MG63 (cell line): ENCODE results near the gene RWDD4. TPM values are rescaled to one million over a fixed set of nuclear protein-coding genes. Genes with fewer than 3 reads are reported as not detected.
A peak's percentile ranks its signal among the peaks of the same experiment; 100 is the strongest.
"Not testable (repeated sequence)": the region's sequence is repeated elsewhere in the genome, so short reads cannot be mapped to it uniquely, and the experiment has no call there.

ENCODE experiments used
- DNase-seq: peaks from one replicate; pipeline ENCODE4 v3.0.0-alpha.2; 2020
- H3K27me3 ChIP-seq: fragments of 250-450 bp; sonication (Bioruptor Pico); 2 replicates; pipeline ENCODE4 v1.5.1; 2020; ENCODE audit warnings: mild to moderate bottlenecking, moderate library complexity
- H3K36me3 ChIP-seq: fragments of 250-450 bp; sonication (Bioruptor Pico); 2 replicates; pipeline ENCODE4 v1.5.1; 2020; ENCODE audit warnings: mild to moderate bottlenecking, moderate library complexity
- H3K4me3 ChIP-seq: fragments of 250-450 bp; sonication (Bioruptor Pico); 2 replicates; pipeline ENCODE4 v1.5.1; 2020; ENCODE audit warnings: mild to moderate bottlenecking, moderate library complexity
- H3K9me3 ChIP-seq: fragments of 250-450 bp; sonication (Bioruptor Pico); 2 replicates; pipeline ENCODE4 v1.5.1; 2020; ENCODE audit warnings: mild to moderate bottlenecking, moderate library complexity
- total RNA-seq: library from RNA; depleted of rRNA; stranded (reverse); fragments of >200 nt; shearing (Covaris generic); gene quantifications from 2 replicates; pipeline ENCODE4 v1.2.3, GENCODE V29; 2014; ENCODE audit warnings: low replicate concordance

The RWDD4 gene
- total RNA-seq, 1 experiment from 2014 or later: 38.5 TPM

DNA sequence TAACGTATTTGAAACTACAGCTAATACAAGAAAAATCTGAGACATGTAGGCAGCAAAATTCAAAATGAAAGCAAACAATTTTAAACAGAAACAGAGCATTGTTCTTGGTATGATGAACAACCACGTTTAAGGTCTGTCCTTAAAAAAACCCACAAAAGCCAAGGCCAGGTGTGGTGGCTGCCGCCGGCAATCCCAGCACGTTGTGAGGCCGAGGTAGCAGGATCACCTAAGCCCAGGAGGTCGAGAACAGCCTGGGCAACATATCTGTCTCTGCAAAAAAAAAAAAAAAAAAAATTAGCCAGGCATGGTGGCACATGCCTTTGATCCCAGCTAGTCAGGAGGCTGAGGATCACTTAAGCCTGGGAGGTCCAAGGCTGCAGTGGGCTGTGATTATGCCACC is 13.7 kb downstream of the RWDD4 start:
- no peaks in the 10 kb centered on the region for H3K9me3 ChIP-seq
- H3K4me3 ChIP-seq: no peak overlapping the region
- H3K36me3 ChIP-seq: peaks cover 62% of the 10 kb centered on the region
- no peaks in the 10 kb centered on the region for H3K27me3 ChIP-seq
- DNase-seq: no peak

DNA sequence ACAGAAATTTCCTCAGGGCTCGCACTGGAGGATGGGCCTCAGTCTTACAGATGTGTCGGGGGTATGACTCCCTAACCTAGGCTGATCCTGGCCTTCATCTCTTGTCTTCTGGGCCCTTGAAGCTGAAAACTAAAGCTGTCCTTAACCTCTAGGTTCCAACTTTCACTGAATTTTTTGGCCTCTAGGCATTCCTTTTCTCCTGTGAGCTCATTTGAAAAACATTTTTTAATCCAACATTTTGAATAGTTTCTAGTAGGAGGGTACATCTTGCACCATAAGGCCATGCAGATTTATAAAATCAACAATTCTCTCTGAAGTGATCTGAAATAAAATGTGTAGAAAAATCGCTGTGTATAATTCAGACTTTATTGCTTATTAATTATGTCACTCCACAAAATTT is 19.7 kb downstream of the RWDD4 start:
- H3K4me3 ChIP-seq: no peak overlapping the region
- H3K36me3 ChIP-seq: peaks cover 17% of the 10 kb centered on the region
- DNase-seq: peak; percentile 20
- H3K9me3 ChIP-seq: no peaks in the 10 kb centered on the region
- H3K27me3 ChIP-seq: no peaks in the 10 kb centered on the region

DNA sequence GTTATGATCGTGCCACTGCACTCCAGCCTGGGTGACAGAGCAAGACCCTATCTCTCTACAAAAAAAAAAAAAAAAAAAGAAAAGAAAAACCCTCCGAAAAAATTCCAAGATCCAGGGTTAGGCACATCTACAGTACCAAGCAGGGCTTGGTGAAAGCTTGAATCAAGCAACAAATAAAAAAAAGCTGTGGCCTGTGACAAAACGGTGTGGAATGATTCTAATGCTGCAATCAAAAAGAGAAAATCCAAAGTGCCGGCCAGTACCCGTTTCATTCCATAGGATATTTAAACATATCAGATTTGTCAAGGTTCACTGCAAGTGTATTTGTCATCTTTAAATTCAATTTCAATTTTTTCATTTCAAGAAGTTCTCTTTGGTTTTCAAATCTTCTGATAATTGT is 20.5 kb downstream of the RWDD4 start:
- Histone ChIP-seq H3K27me3 (no peaks in the 10 kb centered on the region), H3K4me3 (no peak overlapping the region), H3K36me3 (peaks cover 10% of the 10 kb centered on the region), H3K9me3 (no peaks in the 10 kb centered on the region)
- DNase-seq: peak; percentile 45

DNA sequence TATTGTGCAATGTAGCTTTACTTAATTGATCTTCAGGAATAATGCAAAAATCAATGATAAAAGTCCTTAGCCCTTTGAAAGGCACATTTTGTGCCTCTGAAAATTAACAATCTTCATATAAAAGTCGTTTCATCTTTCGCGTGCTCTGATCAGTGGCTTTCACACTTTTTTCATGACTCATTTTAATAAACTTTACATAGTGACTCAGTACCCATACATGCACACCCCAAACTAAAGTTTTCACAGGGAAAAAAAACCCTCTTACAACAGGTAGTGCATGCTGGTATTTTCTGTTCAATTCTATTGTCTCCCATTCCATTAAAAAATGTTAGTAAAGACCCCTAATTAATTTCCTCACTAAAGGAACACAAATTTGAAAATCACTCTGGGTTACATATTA is 21.5 kb downstream of the RWDD4 start:
- no peaks in the 10 kb centered on the region for H3K9me3 ChIP-seq
- H3K36me3 ChIP-seq: peaks cover 7% of the 10 kb centered on the region
- no peaks in the 10 kb centered on the region for H3K27me3 ChIP-seq
- DNase-seq: no peak
- H3K4me3 ChIP-seq: no peak overlapping the region

DNA sequence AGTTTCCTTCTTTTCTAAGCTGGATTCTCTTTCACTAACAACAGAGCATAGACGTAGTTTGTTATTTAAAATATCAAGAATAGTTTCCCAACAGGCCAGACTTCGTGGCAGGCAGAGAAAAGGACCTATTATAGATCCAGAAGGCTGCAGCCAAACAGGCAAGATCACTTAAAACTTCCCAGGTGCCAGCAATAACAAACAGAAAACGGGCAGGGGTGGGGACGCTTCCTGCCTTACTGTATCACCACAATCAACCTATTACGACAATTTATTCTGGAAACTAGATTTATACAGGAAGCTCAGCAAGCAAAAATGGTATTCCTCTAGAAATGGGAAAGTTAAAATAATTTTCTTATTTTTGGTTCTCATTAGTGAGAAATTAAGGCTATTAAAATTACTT is 22.1 kb downstream of the RWDD4 start:
- no peak overlapping the region for H3K4me3 ChIP-seq
- no peaks in the 10 kb centered on the region for H3K27me3 ChIP-seq
- peaks cover 4% of the 10 kb centered on the region for H3K36me3 ChIP-seq
- no peaks in the 10 kb centered on the region for H3K9me3 ChIP-seq
- DNase-seq: peak; percentile 85

DNA sequence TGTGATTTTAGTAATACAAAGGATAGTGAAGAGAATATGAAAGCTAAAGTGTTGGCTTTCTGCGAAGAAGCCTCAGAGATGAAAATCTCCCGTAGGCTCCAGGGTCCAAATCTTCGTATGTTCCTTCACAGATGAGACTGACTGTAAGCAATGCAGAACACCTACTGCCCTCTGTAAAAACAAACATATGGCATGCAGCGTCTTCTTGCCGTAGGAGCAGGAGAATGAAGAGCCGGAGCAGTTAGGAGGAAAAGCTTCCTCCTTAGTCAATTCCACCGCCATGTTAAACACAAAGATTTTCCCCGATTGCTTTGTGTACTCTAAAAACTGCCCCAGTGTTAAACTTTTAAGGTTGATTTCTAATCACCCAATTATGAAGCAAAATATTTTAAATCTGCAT is 22.5 kb downstream of the RWDD4 start:
- peaks cover 3% of the 10 kb centered on the region for H3K36me3 ChIP-seq
- no peak overlapping the region for H3K4me3 ChIP-seq
- DNase-seq: no peak

DNA sequence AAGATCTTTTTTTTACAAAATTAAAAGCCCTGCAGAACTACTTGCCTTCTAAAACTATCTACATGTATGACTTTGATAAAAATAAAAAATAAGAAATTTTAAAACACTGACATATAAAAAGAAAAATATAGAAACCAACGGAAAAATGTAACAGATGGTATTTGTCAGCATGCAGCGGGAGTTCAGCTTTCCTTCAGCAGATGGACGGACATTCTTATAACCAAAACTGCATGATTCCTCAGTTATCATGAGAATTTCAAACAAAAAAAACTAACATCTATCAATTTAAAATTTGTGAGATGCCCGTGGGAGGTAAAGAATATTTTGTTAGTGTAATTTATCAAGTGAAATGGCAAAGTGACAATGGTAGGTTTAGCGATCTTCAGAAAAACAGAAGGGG is 23.2 kb downstream of the RWDD4 start:
- no peaks in the 10 kb centered on the region for H3K27me3 ChIP-seq
- no peak overlapping the region for H3K4me3 ChIP-seq
- DNase-seq: no peak
- H3K9me3 ChIP-seq: no peaks in the 10 kb centered on the region
- no peaks in the 10 kb centered on the region for H3K36me3 ChIP-seq

More for the DNA sequence above, 22.5 kb downstream of the RWDD4 start:
- Histone ChIP-seq H3K9me3 (no peaks in the 10 kb centered on the region), H3K27me3 (no peaks in the 10 kb centered on the region)

DNA sequence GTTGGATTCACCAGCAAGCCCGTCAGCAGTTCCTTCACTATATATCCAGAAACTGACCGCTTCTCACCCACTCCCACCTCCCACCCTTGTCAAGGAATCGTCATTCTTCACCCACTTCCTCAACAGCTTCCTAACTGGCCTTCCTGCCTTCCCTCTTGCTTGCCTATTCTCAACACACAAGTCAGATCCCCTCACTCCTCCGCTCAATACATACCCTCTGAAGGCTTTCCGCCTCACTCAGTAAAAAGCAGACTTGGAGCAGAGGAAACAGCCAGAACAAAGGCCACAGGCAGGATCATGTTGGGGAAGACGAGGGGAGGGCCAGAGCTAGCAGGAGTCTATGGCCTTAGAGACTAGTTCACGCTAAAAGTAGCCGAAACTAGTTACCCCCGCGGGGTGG is 23.7 kb downstream of the RWDD4 start:
- Histone ChIP-seq H3K9me3 (no peaks in the 10 kb centered on the region), H3K27me3 (no peaks in the 10 kb centered on the region), H3K36me3 (no peaks in the 10 kb centered on the region), H3K4me3 (no peak overlapping the region)
- DNase-seq: no peak

DNA sequence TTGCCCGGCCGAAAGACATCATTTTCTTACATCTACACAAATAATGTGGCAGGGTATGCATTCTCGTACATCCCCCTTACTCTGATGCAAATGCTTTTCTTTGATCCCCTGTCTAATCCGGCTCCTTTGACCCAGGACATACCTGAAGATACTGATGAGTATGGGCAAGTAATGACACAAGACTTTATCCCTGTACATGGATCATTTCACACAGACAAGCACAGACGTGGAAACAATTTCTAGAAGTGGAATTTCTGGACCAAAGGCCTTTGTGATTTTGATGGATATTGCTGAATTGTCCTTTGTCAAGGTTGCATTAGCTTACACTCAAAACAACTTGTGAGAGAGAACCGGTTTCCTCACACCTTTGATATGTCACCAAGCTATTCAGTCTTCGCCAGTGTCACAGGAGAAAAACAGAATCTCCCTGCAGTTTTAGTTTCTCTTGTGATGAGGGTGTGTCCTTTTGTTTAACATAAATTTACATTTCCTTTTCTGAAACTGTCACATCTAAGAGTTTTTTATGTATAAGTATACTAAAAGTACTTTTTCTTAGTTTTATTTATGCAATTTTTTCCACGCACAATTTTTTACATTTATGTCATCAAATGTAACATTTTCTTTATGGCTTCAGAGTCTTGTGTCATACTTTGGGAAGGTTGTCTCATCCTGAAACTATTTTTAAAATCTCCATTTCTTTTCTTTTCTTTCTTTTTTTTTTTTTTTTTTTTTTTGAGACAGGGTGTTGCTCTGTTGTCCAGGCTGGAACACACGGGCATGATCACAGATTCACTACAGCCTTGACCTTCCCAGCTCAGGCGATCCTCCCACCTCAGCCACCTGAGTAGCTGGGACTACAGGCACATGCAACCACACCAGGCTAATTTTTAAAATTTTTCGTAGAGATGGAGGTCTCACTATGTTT is 25.2 kb downstream of the RWDD4 start:
- DNase-seq: no peak
- H3K9me3 ChIP-seq: no peaks in the 10 kb centered on the region
- no peak overlapping the region for H3K4me3 ChIP-seq
- no peaks in the 10 kb centered on the region for H3K27me3 ChIP-seq
- no peaks in the 10 kb centered on the region for H3K36me3 ChIP-seq

DNA sequence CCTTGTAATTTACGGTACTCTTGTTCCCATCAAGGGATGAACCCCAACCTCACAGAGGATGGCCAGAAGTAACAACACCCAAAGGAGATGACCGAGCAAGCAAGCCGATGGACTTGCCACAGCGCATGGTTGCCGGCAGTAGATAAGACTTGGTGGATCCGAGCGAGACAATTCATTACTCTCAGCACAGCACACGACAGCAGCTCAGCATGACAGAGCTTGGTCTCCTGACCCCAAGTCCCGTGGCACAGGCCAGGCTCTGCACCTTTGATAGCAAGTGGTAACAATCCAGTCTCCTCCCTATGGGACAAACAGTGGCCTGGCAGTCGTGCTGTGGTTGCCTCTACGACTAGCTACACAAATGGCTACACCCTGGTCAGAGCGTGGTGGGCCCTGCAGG is 26.3 kb downstream of the RWDD4 start:
- Histone ChIP-seq H3K9me3 (no peaks in the 10 kb centered on the region), H3K36me3 (no peaks in the 10 kb centered on the region), H3K4me3 (no peak overlapping the region), H3K27me3 (no peaks in the 10 kb centered on the region)
- DNase-seq: no peak

DNA sequence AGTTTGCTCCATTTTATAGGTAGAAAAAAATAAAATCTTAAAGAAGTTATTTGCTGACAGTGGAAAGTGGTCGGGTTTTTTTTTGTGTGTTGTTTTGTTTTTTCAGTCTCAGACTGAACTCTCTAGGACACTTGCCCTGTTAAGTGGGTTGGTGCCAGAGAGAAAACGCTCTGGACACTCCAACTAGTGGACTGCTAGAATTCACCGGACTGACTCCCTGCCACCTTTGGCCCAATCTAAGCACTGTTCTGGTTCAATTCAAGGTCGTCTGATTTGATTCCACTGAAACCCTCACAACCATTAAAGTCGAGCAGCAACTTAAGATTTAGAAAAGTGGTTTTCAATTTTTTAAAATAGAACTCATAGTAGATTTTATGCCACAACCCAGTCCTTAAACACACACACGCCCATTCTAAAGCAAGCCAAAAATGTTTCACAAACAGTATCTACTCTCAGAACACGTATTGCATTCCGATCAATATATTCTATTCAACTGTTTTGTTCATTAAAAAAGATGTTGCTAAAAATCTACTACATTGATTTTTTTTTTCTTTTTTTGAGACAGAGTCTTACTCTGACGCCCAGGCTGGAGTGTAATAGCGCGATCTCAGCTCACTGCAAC is 27.3 kb downstream of the RWDD4 start:
- Histone ChIP-seq H3K36me3 (no peaks in the 10 kb centered on the region), H3K9me3 (no peaks in the 10 kb centered on the region), H3K4me3 (no peak overlapping the region), H3K27me3 (no peaks in the 10 kb centered on the region)
- DNase-seq: no peak

DNA sequence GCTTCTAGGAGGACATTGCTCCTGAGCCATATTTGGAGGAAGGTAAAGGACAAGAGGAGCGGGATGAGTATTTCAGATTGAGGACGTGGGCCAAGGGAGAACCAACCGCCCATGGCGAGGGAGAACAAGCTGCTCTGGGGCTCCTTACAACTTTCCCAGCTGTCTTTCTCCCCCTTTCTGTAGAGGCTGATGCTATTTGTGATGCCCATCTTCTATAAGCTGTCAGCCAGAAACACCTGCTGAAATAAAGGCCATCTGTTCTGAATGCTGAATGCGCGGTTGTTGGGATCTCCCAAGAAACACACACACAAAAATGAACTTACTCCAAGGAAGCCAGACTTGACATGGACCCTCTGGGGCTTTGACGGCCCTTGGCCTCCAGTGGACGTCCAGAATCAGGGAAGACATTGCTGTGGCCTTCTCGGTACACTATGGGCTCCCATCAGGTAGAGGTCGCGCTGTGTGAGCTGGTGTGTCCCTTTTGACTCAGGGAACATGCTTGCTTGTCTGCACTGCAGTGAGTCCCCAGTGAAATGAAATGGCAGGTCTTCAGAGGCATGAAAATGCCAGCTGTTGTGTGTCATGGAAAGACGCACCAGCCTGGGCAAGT is 30.9 kb downstream of the RWDD4 start:
- Histone ChIP-seq H3K4me3 (no peak overlapping the region), H3K9me3 (no peaks in the 10 kb centered on the region), H3K36me3 (no peaks in the 10 kb centered on the region), H3K27me3 (no peaks in the 10 kb centered on the region)
- DNase-seq: no peak

DNA sequence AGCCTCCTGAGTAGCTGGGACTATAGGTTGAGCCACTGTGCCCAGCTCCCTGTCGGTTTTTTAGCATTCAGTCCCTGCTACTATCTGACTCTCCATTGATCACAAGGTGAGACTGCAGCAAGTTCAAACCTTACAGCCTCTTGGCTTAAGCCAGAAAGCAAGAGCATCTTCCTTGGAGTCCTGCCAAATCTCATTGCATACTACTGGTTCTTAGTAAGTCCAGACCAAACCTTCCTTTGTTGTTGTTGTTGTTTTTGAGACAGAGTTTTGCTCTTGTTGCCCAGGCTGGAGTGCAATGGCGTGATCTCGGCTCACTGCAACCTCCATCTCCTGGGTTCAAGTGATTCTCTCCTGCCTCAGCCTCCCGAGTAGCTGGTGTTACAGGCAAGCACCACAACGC is 31.7 kb downstream of the RWDD4 start:
- H3K9me3 ChIP-seq, DNase-seq, H3K4me3 ChIP-seq, H3K27me3 ChIP-seq, H3K36me3 ChIP-seq: not testable (repeated sequence)

DNA sequence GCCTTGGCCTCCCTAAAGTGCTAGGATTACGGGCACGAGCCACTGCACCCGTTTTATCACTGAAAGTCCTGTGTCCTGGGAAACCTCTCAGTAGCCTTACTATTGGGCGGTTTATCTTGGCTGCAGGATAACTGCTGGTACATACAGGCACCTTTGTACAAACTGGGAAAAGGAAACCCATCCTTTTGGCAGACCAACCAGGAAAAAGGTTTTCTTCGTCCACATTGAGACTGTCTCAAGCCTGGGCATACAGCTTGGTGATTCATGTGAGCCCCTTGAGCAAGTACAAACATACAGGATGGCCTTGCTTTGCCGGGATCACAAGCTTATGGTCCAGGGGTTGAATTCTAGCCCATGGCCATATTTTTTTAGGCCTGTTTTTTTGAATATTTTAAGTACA is 32.8 kb downstream of the RWDD4 start:
- Histone ChIP-seq H3K4me3 (no peak overlapping the region), H3K27me3 (no peaks in the 10 kb centered on the region), H3K9me3 (no peaks in the 10 kb centered on the region), H3K36me3 (no peaks in the 10 kb centered on the region)
- DNase-seq: no peak

DNA sequence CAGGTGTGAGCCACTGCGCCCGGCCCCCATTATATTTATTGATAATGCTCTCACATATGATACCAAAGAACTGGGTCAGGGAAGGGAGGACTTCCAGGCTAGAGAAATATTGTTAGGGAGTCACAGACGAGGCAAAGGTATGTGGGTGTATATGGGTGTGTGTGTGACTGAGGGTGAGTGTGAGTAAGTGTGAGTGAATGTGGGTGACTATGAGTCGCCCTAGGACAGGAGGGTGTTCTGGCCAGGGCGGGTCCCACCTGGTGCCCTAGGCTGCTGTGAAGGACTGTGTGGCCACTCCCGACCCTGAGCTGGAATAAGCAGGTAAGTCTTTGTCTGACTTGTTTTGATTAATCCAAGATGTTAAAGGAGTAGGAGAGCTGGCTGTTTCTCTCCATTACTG is 34.4 kb downstream of the RWDD4 start:
- Histone ChIP-seq H3K9me3 (no peaks in the 10 kb centered on the region), H3K4me3 (no peak overlapping the region), H3K27me3 (no peaks in the 10 kb centered on the region), H3K36me3 (no peaks in the 10 kb centered on the region)
- DNase-seq: no peak

DNA sequence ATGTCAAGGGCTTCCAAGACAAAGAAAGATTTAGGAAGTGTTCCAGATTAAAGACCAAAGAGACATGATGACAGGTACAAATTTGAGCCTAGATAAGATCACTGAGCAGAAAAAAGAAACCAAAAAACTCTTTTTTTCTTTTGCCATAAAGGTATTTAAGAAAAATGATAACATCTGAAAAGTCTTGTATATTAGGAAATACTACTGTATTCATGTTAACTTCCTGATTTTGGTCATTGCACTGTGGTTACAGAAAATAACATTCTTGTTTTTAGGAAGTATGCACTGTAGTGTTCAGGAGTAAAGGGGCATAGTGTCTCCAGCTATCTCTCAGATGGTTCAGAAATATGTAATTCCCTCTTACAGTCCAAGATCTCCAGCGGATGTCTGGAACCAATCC is 37.1 kb downstream of the RWDD4 start:
- Histone ChIP-seq H3K27me3 (no peaks in the 10 kb centered on the region), H3K4me3 (no peak overlapping the region), H3K9me3 (no peaks in the 10 kb centered on the region), H3K36me3 (no peaks in the 10 kb centered on the region)
- DNase-seq: no peak

DNA sequence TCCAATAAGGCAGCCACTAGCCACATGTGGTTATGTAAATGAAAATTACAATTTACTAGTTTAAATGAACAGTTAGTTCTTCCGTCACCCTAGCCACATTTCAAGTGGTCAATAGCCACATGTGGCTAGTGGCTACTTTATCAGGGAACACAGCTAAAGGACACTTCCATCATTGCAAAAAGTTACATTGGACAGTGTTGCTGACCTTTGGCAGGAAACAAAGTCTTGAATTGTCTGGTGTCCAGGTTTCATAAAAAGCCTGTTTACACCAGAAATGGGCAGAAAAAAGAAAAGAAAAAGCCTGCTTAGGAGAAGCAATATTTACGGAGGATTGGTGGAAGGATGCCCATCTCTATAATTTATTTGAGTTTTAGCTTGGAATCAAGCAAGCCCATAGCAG is 38.6 kb downstream of the RWDD4 start:
- no peak for DNase-seq
- H3K36me3 ChIP-seq: no peaks in the 10 kb centered on the region
- no peaks in the 10 kb centered on the region for H3K27me3 ChIP-seq
- H3K9me3 ChIP-seq: no peaks in the 10 kb centered on the region
- H3K4me3 ChIP-seq: no peak overlapping the region

DNA sequence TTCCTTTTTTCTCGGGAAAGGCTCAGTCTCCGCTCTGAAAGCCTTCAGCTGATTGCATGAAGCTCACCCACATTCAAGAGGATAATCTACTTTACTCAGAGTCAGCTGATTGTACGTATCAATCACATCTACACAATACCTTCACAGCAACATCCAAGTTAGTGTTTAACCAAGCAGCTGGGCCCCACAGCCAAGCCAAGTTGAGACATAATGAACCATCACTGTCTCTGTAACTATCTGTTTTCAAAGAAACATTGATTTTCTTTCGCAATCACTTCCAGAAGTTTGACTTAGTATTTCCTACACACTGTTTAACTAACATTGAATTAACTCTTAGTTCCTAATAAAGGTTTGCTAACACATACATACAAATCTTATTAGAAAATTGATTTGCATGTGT is 40.3 kb downstream of the RWDD4 start:
- Histone ChIP-seq H3K4me3 (no peak overlapping the region), H3K36me3 (no peaks in the 10 kb centered on the region), H3K9me3 (no peaks in the 10 kb centered on the region), H3K27me3 (no peaks in the 10 kb centered on the region)
- no peak for DNase-seq
